Ammon's horn (tissue), 1 donor: ENCODE data around the gene SOCS1.
A peak's percentile ranks its signal among the peaks of the same experiment; 100 is the strongest.
"Not testable (repeated sequence)": the region's sequence is repeated elsewhere in the genome, so short reads cannot be mapped to it uniquely, and the experiment has no call there.

Experiments used
- DNase-seq: peaks from one replicate; pipeline ENCODE4 v3.0.0-alpha.2; 2016; ENCODE audit warnings: low spot score

The SOCS1 gene

DNA sequence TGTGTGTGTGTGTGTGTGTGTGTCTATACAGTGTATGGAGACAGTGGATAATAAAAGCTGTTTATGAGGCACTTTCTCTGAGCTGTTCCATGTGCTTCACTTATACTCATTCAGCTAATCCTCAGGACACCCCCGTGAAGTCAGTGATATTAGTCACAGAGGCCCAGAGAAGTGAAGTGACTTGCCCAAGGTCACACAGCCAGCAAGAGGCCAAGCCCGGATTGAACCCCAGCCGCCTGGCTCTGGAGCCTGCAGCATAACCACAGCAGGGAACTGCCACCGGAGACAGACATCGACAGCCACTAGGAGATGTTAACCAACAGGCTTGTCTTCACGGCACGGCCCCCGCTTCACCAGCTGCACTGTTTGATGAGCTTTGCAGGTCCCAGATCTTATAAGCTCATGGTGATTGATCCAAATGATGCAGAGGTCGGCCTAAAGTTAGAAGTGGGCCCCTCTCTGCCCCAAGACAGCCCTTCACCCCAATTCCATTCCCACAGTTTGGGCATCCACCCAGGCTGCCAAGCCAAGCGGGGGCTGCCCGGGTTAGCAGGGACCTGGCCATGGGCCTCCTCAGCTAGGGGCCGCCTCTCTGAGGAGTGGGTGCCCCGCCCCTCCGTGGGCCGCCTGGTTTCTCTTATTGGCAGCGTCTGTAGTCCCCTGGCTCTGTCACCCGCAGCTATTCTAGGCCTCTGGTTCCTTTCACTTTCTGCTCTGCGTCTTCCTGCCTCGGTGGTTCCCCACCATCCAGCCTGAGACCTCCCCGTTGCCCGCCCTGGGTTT is 30.9 kb downstream of the SOCS1 start:
- peak; percentile 57 for DNase-seq

DNA sequence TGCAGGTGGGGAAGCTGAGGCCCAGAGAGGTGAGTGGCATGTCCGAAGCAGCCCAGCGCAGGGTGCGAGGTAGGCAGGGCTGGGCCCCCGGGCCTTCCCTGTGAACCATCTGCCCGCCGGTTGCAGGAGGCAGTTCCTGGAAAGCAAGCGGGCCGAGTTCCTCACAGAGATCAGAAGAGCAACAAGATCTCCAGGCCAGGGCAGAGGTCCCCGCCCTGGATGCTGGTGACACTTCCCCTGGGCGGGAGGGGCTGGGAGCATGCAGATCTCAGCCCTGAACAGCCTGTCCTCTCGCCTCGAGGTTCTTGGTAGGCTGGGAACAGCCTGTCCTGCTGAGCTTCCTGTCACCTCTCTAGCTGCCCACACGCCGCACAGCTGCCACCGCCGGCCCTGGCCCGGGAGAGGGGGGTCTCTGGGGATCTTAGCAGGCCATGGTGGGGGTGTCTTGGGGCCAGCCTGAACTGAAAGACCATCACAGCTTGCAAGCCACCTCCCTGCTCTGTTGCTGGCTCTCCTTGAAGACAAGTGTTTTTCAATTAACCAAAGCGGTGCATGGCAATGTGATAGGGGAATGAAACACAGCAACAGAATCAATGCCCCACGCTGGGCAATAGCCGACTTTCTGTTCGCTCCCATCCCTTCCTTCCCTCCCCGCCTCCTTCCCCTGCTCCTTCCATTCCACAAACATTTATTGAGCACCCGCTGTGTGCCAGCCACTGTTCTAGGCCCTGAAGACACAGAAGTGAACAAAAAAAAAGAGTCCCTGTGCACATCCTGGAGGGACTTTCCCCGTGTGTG is 31.7 kb downstream of the SOCS1 start:
- peak; percentile 61 for DNase-seq

DNA sequence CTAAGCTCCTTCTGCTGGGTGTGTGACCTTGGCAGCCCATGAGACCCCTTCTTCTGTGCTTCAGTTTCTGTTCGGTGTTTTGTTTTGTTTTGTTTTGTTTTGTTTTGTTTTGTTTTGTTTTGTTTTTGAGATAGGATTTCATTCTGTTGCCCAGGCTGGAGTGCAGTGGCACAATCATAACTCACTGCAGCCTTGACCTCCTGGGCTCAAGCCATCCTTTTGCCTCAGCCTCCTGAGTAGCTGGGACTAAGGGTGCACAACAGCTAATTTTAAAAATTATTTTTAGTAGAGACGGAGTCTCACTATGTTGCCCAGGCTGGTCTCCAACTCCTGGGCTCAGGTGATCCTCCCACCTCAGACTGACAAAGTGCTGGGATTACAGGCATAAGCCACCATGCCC is 35.5 kb downstream of the SOCS1 start:
- DNase-seq: not testable (repeated sequence)

DNA sequence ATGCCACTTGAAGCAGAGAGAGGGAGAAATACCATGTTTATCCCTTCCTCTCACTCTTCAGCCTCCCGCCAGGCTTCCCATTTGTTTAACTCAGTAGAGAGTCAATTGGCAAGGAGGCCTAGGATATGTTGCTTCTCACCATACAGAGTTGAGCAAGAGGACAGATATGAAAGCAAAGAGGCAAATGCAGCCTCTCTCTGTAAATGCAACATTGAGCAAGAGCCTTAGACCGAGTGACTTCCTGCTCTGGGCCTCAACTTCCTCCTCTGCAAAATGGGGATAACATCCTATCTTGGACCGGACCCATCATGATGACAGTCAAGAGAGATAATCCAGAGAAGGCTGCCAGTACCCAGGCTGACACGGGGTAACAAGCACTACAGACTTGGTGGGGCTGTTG is 36.8 kb downstream of the SOCS1 start:
- no peak for DNase-seq

DNA sequence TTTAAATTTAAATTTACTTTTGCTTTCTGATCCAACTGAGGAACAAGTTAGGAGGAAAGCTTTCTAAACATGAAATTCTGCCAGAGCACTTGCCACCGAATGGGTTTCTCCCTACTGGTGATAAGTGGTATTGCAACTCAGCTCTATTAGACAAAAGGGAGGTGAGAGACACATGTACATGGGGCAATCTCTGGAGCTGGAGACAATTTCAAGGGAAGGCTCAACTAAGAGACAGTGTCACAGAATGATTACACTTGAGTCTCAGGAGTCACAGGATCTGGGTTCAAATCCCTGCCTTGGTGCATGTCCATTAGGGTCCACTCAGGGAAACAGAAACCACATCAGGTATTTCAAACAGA is 37.4 kb downstream of the SOCS1 start:
- no peak for DNase-seq

DNA sequence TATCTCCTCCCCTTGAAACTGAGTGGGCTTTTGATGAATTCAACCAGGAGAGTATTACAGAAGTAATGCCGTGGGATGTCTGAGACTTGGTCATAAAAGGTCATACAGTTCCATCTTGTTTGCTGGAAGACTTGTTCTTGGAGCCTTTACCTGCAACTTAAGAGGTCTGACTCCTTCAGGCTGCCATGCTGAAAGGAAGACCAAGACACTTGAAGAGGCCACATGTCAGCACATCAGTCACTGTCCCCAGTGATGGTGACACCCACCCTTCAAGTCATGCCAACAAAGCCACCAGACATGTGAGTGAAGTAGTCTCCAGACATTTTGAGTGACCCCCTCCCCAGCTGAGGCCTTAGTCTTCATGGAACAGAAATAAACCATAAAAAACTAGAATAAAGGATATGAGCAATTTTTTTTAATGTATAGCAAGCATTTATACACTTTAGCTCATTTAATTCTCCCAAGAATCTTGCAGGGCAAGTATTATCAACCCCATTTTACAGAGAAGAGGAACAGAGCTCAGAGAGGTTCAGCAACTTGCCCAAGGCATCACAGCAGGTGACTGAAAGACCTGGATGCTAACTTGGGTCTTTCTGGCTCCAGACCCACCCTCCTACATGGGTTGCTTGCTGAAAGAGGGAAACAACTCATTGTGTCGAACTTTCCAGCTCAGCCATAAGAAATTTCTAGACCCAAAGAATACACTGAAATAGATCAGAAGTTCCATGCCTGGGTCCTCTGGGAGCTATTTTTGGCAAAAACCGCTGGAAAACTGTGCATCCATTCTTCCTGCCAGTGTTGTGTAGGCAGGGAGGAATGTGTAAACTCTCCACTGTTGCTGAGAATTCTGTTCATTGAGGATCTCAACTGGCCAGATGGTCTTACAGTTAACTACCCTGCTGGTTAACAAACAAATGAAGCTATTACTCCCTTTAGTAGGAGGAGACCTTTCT is 38.1 kb downstream of the SOCS1 start:
- no peak for DNase-seq

DNA sequence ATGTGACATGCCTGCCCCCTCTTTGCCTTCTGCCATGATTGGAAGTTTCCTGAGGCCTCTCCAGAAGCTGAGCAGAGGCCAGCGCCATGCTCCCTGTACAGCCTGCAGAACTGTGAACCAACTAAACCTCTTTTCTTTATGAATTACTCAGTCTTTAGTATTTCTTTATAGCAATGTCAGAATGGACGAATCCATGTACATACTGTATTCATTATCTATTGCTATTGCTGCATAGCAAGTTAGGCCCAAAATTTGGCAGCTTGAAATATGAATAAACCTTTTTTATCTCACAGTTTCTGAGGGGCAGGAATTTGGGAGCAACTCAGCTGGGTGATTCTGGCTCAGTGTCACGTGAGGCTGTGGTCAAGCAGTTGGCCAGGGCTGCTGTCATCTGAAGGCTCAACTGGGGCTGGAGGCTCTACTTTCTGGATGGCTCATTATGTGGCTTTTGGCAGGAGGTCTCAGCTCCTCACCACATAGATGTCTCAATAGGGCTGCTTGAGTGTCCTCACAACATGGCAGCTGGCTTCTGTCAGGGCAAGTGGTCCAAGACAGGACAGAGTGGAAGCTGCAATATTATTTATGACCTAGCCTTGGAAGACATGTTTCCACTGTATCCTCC is 40.0 kb downstream of the SOCS1 start:
- DNase-seq: no peak

DNA sequence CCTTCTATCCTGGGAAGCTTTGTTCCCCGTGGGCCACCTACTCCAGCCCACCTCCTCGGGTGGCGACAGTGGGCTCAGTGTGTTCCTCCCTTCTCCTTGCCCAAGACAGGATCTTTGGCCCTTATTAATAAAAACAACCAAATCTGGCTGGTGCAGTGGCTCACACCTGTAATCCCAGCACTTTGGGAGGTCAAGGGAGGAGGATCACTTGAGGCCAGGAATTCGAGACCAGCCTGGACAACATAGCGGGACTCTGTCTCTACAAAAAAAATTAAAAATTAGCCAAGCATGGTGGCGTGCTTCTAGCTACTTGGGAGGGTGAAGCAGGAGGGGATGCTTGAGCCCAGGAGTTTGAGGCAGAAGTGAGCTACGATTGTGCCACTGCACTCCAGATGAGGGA is 42.2 kb downstream of the SOCS1 start:
- DNase-seq: no peak

DNA sequence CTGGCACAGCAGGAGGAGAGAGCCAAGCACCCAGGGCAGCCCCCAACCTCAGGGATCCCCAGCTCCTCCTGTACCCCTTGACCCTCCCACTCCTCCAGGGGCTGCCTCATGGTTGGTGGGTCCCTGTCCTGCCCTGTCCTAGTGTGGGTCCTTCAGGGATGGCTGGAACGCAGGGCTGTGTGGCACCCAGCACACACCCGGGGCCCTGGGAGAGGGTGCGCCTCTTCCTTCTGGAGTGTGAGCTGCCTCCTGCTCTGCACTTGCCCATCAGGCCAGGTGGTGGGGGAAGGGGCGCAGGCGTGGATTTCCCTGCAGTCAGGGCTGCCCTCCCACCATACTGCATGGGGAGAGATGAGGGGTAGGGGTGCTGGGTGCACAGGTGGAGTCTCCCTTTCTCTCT is 42.6 kb downstream of the SOCS1 start:
- DNase-seq: no peak

DNA sequence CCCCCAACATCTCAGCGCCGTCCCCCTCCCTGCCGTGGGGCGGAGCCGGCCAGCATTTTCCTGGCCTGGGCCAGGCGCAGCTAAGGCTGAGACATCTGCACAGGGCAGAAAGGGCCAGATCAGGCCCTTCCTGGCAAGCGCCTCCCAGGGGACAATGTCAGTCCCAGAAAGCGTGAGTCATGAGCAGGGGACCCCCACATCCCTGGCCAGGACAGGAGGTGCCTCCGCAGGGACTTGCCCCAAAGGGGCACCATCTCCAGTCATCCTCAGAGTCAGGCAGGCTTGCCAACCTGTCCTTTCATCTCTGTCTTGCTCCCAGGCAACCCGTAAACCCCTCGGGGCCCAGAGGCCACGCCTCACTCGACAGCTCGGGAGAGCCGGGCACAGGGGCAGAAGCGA is 43.2 kb downstream of the SOCS1 start:
- DNase-seq: no peak

DNA sequence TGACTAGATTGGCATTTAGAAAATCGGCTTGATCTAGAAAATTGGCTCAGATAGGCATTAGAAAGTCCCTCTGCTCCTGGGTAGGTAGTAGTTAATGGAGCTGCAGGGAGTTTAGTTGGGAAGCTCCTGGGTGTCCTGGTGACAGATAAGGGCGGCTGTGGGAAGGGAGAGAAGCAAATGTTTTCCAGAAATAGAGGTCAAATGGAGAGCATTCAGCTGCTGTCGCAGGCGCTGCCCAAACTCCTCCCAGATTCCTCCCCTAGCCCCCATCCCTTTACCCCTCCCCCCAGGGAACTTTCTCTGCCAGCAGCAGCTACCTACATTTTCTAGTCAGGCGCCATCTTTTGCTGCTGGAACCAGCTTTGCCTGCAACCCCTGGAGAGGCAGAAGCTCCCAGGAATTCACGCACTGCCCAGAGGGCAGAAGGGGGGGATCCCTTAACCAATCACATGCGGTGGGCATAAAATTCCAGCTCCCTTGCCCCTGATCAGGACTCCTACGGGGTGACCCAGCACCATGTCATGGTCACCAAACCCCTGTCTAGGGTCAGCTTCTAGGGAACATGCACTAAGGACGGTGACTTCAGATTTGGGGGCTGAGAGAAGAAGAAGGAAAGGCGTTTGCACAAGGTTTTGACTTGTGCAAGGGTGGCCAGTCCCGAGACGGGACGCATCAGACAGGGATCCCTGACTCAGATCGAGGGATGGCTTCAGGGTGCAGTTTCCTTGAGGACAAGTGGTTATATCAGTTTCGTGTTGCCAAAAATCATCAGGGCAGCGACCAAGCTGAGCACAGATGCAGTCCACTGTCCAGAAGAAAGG is 43.8 kb downstream of the SOCS1 start:
- DNase-seq: no peak

DNA sequence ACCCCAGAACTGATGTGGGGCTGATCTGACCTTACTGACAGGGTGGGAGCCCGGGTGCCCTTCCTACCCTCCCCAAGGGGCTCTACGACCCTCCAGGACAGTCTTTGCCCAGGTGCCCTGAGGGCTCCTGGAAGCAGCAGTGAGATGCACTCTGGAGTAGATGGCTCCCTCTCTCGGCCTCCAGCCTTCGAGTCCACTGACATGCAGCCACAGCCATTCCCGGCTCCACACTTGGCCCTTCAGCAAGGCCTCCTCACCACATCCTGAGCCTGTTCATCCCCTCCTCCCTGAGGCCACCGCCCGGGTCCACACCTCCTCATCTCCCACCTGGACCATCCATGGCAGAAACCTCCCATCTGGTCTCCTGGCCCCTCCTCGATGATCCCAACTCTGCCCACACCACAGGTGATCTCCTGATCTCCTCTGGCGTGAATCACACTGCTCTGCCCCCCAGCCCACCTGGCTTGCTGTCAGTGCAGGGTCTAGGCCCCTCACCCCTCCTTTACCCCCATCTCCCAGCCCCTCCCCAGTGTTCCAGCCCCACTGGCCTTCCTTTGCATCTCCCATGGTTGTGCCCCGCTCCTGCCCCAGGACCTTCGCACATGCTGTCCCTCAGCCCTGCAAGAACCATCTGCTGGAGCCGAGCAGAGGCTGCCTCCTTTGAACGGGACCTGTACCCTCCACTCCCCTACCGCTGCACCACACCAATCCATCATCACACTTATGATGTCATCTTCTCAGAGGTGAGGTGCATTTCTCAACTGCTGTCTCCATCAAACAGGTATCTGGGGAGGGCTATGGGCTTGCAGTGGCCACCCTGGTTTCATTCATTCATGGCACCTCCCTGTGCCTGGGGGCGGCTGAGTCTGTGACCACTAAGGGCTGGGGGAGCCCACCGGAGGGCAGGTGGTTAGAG is 44.7 kb downstream of the SOCS1 start:
- no peak for DNase-seq

DNA sequence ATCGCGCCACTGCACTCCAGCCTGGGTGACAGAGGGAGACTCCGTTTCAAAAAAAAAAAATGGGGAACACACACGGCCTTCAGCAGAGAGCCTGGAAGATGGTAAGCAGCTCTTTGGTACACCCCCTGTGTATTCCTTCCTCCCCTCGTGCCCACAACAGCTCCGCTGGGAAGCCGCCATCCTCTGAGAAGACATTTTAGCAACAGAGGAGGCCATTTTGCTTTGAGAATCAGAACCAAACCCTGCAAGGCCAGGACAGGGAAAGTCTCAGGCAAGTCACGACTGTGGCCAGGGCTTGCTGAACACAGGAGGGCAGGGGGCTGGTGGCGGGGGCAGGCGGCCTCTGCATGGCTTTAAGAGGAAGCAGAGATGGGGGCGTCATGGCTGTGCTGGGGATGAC is 45.7 kb downstream of the SOCS1 start:
- no peak for DNase-seq

DNA sequence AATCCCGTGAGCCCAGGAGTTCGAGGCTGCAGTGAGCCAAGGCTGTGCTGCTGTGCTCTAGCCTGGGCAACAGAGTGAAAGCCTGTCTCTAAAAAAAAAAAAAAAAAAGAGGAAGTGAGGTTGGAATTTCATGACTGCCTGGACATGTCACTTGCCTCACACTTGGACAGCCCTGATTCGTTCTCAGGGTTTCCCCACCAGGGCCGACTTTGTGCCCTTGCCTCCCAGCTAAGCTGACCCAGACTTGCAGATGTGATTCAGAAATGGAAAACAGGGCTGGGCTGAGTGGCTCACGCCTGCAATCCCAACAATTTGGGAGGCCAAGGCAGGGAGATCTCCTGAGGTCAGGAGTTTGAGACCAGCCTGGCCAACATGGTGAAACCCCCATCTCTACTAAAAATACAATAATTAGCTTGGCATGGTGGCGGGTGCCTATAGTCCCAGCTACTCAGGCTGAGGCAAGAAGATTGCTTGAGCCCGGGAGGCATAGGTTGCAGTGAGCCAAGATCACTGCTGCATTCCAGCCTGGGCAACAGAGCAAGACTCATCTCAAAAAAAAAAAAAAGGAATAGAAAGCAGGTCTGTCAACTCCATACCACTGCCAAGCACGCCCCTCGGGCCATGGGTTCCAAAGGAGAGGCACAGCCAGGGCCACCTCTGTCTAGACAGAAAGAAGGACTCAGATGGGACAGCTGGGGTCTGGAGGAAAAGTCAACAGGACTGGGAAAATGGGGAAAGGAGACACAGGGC is 46.9 kb downstream of the SOCS1 start:
- no peak for DNase-seq

DNA sequence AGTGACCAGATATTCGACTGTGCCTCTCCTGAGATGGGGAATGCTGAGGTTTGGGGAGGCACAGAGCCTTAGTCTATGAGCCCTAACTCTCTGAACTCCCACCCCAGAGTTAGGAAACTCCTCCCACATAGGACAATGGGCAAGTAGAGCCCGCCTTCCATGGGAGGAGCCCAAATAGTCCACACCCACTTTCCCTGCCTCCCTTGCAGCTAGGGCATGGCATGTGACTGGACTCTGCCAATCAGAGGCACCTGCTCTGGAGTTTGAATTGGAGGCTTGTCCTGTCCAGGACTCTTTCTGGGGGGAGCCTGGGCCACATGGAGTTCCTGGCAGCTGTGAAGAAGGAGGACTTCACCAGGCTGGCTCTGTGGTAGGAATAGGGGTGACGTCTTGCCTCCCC is 48.4 kb downstream of the SOCS1 start:
- DNase-seq: no peak

DNA sequence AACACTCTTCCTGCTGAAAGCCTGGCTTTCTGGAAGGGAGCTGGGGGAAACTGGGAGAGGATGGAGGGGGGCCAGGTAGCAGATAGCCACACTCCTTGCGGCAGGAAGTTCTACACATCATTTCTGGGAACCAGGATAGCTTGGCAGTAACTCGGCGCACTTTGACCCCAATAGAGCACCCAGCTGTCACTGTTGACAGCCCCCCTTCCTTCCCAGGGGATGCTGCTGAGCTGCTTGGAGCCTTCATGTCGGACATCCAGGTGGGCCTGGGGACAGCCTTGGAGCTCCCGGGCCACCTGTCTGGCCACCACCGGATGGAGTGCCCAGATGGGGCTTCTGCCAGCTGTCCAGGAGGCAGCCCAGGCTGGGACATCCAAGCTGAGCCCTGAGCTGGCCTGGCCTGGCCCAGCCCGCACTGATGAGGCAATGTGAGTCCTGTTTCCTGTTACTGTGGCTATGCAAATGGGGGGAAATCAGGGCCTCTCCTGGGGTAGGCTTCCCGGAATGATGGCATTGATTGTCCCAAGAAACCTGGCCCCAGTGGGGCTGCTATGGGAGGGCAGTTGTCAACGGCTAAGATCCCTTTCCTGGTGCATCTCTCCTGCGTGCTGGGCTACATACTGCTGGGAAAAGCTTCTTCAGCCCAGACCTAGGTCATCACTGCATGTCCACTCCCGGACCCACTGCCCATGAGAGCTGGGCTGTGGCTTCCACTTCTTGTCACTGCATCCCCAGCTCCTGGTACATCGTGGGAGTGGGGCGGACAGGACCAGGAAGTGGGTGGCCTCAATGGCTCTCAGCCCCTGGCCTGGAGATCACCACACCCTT is 50.0 kb downstream of the SOCS1 start:
- no peak for DNase-seq

DNA sequence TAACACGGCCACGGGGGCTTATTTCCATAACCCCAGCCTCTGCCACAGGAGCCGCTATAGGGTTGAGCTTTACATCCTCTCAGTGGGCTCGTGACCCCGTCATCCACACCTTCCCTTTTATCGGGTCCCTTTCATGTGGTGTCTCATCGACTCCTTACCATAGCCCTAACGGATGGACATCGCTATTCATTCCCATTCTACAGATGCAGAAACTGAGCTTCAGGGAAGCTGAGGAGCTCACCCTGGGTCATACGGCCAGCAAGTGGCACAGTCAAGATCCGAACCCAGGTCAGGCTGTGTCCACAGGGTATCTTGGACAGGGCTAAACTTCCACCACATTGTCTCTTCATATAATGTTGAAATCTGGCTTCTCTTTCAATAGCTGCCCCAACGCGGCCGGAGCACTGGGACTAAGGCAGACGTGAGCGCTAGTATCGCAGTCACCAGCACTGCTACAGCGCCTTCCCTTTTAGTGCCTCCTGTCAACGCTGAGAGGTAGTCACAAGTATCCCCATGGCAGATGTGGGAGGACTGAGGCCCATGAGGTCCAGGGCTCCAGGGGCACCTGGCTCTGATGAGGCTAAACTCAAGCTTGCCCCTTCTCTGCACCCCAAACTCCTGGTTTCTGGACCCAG is 50.8 kb downstream of the SOCS1 start:
- no peak for DNase-seq

DNA sequence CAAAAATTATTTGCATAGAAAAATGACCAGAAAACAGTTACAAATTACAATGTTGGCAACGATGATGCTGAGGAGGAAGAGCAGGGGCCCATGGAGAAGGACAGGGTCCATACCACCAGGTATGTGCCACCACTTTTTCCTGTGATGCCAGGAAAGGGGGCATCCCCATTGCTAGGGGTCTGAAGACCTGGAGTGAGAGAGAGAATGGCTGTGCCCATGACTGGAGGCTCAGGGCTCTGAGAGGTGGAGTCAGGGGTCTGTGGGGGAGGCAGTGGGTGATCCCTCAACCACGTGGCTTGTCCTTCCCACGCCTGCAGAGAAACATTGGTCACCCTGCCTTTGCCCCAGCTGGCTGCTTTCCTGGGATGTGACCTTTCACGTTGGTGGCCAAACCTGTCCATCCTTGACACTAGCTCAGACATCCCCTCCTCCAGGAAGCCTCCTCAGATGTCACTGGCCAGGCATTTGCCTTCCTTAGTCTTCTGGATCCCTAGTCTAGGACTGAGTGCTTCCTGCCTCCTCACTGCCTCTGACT is 51.4 kb downstream of the SOCS1 start:
- DNase-seq: no peak
